BE2C (cell line): ENCODE measurements around the gene ROPN1L.
A peak's percentile ranks its signal among the peaks of the same experiment; 100 is the strongest.

Experiments
- DNase-seq: peaks from one replicate; pipeline ENCODE4 v3.0.0-alpha.2; 2020
- H3K27me3 ChIP-seq: fragments of 250-450 bp; sonication (Bioruptor Pico); 2 replicates; pipeline ENCODE4 v1.5.1; 2020; ENCODE audit warnings: mild to moderate bottlenecking
- H3K36me3 ChIP-seq: fragments of 250-450 bp; sonication (Bioruptor Pico); 2 replicates; pipeline ENCODE4 v1.5.1; 2020; ENCODE audit warnings: mild to moderate bottlenecking
- H3K4me1 ChIP-seq: fragments of 250-450 bp; sonication (Bioruptor Pico); 2 replicates; pipeline ENCODE4 v1.5.1; 2020
- H3K4me3 ChIP-seq: 2 replicates; pipeline ENCODE4 v1.5.1; 2011; ENCODE audit warnings: low read depth, low read length
- H3K9me3 ChIP-seq: fragments of 250-450 bp; sonication (Bioruptor Pico); 2 replicates; pipeline ENCODE4 v1.5.1; 2020
- CTCF ChIP-seq: IDR thresholded peaks from 2 replicates; pipeline ENCODE4 v1.5.1; 2012; ENCODE audit warnings: mild to moderate bottlenecking, low read depth, low read length

ROPN1L gene

GRCh38 chr5:10434392-10434791 is 7.3 kb upstream of the ROPN1L start:
- Histone ChIP-seq H3K36me3 (peaks cover 33% of the 10 kb centered on the region), H3K27me3 (no peaks in the 10 kb centered on the region), H3K4me1 (no peaks in the 10 kb centered on the region), H3K4me3 (no peak overlapping the region), H3K9me3 (no peaks in the 10 kb centered on the region)
- TF ChIP-seq CTCF: no peak
- DNase-seq: no peak

DNA sequence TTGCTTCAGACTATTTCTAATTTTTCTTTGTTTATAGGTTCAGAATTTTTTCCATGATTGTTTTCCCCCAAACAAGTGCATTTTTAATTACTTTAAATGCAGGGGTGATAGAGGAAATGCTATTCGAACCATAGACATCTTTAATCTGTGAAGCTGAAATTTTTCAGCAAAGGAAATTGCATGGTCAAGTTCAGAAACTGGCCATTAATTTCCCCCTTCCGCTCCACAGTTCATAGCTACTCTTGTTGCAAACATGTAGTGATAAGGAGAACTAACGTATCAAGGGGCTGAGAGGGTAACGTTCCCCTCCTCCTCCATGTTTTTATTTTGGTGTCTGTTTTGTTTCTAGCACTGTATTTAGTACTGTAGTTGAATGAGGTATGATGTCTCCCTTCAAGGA is 3.4 kb upstream of the ROPN1L start:
- peaks cover 12% of the 10 kb centered on the region for H3K36me3 ChIP-seq

DNA sequence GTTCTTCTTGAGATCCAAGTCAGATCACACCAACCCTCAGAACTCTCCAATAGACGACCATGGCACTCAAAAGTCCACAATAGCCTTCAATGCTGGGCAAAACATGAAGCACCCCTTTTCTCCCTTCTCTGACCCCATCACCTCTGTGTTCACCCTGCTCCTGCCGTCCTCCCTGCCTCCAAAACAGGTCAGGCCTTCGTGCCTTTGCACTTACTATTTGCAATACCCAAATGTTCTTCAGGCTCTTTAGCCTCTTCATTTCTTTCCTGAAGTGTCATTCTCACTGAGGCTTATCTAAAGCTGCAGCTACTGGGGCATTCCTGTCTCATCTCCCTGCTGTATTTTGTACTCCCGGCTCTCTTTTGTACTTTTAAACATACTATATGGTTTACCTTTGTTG is 2.0 kb upstream of the ROPN1L start:
- TF ChIP-seq CTCF: no peak
- Histone ChIP-seq H3K9me3 (no peaks in the 10 kb centered on the region), H3K27me3 (peaks cover 9% of the 10 kb centered on the region; the same call in 1 of the 2 replicates), H3K36me3 (peaks cover under 1% of the 10 kb centered on the region), H3K4me1 (no peaks in the 10 kb centered on the region), H3K4me3 (no peak overlapping the region)
- no peak for DNase-seq

More for the DNA sequence above, 3.4 kb upstream of the ROPN1L start:
- no peak for TF ChIP-seq CTCF
- DNase-seq: no peak
- Histone ChIP-seq H3K9me3 (no peaks in the 10 kb centered on the region), H3K4me3 (no peak overlapping the region), H3K4me1 (no peaks in the 10 kb centered on the region), H3K27me3 (peaks cover 9% of the 10 kb centered on the region; the same call in 1 of the 2 replicates)

DNA sequence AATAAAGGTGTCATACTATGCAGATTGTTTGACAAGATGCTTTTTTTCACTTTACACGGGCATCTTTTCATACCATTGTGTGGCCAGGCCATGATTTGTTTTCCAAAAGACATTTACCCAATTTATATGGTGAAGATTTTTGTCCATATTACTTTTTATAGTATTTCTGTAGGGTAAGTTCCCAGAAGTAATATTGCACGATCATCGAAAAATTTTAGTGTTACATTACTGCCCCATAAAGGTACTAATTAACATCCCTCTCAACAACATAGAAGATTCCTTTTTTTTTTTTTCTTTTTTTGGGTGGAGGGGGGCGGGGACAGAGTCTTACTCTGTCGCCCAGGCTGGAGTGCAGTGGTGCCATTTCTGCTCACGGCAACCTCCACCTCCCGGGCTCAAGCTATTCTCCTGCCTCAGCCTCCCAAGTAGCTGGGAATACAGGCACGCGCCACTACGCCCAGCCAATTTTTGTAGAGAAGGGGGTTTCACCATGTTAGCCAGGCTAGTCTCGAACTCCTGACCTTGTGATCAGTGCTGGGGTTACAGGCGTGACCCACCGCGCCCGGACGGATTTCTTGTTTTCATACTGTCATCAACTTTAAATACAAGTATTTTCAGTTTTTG is 1.2 kb upstream of the ROPN1L start:
- no peak for DNase-seq
- peaks cover 9% of the 10 kb centered on the region; the same call in 1 of the 2 replicates for H3K27me3 ChIP-seq
- no peaks in the 10 kb centered on the region for H3K9me3 ChIP-seq
- no peaks in the 10 kb centered on the region for H3K4me1 ChIP-seq
- TF ChIP-seq CTCF: no peak
- no peaks in the 10 kb centered on the region; the same call in none of the 2 replicates for H3K36me3 ChIP-seq
- H3K4me3 ChIP-seq: peak overlapping the region; percentile 80

- Histone ChIP-seq H3K36me3 (no peaks in the 10 kb centered on the region; the same call in 1 of the 2 replicates), H3K4me1 (no peaks in the 10 kb centered on the region), H3K27me3 (peaks cover 9% of the 10 kb centered on the region; the same call in 1 of the 2 replicates), H3K4me3 (peak overlapping the region; percentile 80), H3K9me3 (no peaks in the 10 kb centered on the region)
- DNase-seq: no peak
- no peak for TF ChIP-seq CTCF
Observed at GRCh38 chr5:10441992-10442435, 335 bp downstream of the ROPN1L start.

DNA sequence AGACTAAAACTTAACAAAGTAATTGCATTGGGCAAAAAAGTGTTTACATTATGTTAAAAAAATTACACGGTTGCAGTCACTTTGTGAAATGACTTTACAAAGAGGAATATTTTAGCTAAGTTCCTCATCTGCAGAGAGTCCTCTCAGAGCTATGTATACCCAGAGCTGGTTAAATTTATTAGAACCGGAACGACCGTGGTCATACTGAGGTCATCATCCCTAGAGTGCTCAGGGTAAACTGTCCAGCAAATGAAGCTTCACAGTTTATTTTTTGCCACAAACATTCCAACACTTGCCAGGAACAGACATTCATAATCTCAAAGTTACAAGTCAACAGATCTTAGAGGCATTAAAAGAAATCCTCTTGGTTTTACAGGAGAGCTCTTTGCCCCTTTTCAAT is 897 bp downstream of the ROPN1L start:
- H3K27me3 ChIP-seq: peaks cover 9% of the 10 kb centered on the region; the same call in 1 of the 2 replicates
- H3K4me1 ChIP-seq: no peaks in the 10 kb centered on the region
- no peaks in the 10 kb centered on the region; the same call in 1 of the 2 replicates for H3K36me3 ChIP-seq
- H3K9me3 ChIP-seq: no peaks in the 10 kb centered on the region
- DNase-seq: no peak
- no peak for TF ChIP-seq CTCF
- peak overlapping the region; percentile 80 for H3K4me3 ChIP-seq
